Sigmoid colon (tissue), 4 donors: ENCODE results near the gene FUT6.

Experiments used
- CTCF ChIP-seq, 4 experiments: fragments of 450-650 bp in 3 of 4; fragments of 200-600 bp in 1 of 4; IDR thresholded peaks; one replicate each; pipeline ENCODE4 v1.5.1; 2016 to 2019; ENCODE audit warnings: antibody characterized with exemption in 4 of 4, mild to moderate bottlenecking in 3 of 4, moderate library complexity in 2 of 4
- POLR2AphosphoS5 ChIP-seq, 4 donors: sonication (generic); formaldehyde crosslinking; IDR thresholded peaks; one replicate each; pipeline ENCODE4 v1.6.1; 2017; ENCODE audit warnings: antibody characterized with exemption in 4 of 4

GRCh38 chr19:5798244-5798643 lies 41.3 kb downstream of the FUT6 start:
- no peak for TF ChIP-seq POLR2AphosphoS5 (IDR thresholded peaks at IDR 0.05)
- TF ChIP-seq CTCF (IDR thresholded peaks at IDR 0.05) = no peak
